PC-9 (cell line): ENCODE measurements around the gene ANO2. TPM values are rescaled to one million over a fixed set of nuclear protein-coding genes. Genes with fewer than 3 reads are reported as not detected.

Experiments used
- BruUV-seq: library from RNA; stranded (reverse); fragments of 400-500 nt; replicated peaks from 2 replicates; lab custom pipeline; 2021; lab: Mats Ljungman, UMichigan
- CTCF ChIA-PET: fragments of 300-600 bp; sonication (Branson Sonifier 250); formaldehyde crosslinking; loops from one replicate; lab custom pipeline; 2022; ENCODE audit warnings: antibody characterized with exemption; lab: Charles Lee
- POLR2A ChIA-PET: fragments of 300-600 bp; sonication (Branson Sonifier 250); formaldehyde crosslinking; loops from one replicate; lab custom pipeline; 2022; ENCODE audit warnings: antibody characterized with exemption; ENCODE audit not compliant: unreplicated experiment; lab: Charles Lee
- DNase-seq, 2 experiments: peaks; one replicate each; pipeline versions ENCODE4 v3.0.0 to v3.0.0-alpha.2; 2015 to 2022; ENCODE audit warnings: mixed read lengths in 1 of 2
- H2AFZ ChIP-seq: fragments of 200-600 bp; sonication (generic); 2 replicates; pipeline ENCODE4 v1.8.1; 2017; ENCODE audit warnings: antibody characterized with exemption
- H3F3A ChIP-seq: fragments of 200-600 bp; sonication (generic); 2 replicates; pipeline ENCODE4 v1.8.1; 2017; ENCODE audit warnings: antibody characterized with exemption, mild to moderate bottlenecking, low read depth; ENCODE audit not compliant: insufficient read depth
- H3K27ac ChIP-seq: fragments of 200-600 bp; sonication (generic); 2 replicates; pipeline ENCODE4 v1.6.1; 2016; ENCODE audit warnings: mixed run types
- H3K27me3 ChIP-seq: fragments of 200-600 bp; sonication (generic); 2 replicates; pipeline ENCODE4 v1.6.1; 2016; ENCODE audit warnings: low read depth, mixed run types; ENCODE audit not compliant: insufficient read depth
- H3K36me3 ChIP-seq: fragments of 200-600 bp; sonication (generic); 2 replicates; pipeline ENCODE4 v1.6.1; 2016; ENCODE audit warnings: low read depth, mixed run types
- H3K4me1 ChIP-seq: fragments of 200-600 bp; sonication (generic); replicated peaks from 2 replicates; pipeline ENCODE4 v1.6.1; 2016; ENCODE audit warnings: mixed run types; ENCODE audit not compliant: insufficient read depth
- H3K4me2 ChIP-seq: fragments of 200-600 bp; sonication (generic); 2 replicates; pipeline ENCODE4 v1.6.1; 2017; ENCODE audit warnings: mixed run types
- H3K4me3 ChIP-seq: fragments of 200-600 bp; sonication (generic); 2 replicates; pipeline ENCODE4 v1.6.1; 2016; ENCODE audit warnings: mixed run types
- H3K79me2 ChIP-seq: fragments of 200-600 bp; sonication (generic); 2 replicates; pipeline ENCODE4 v1.6.1; 2017; ENCODE audit warnings: low read depth, mixed run types
- H3K9me2 ChIP-seq: fragments of 200-600 bp; sonication (generic); 2 replicates; pipeline ENCODE4 v1.8.1; 2017; ENCODE audit warnings: mild to moderate bottlenecking; ENCODE audit not compliant: insufficient read depth
- H3K9me3 ChIP-seq: fragments of 200-600 bp; sonication (generic); 2 replicates; pipeline ENCODE4 v1.8.1; 2016; ENCODE audit warnings: low read depth; ENCODE audit not compliant: insufficient read depth
- H4K20me1 ChIP-seq: fragments of 200-600 bp; sonication (generic); 2 replicates; pipeline ENCODE4 v1.8.1; 2017; ENCODE audit not compliant: insufficient read depth
- CTCF ChIP-seq: fragments of 200-600 bp; sonication (generic); conservative IDR thresholded peaks from 2 replicates; pipeline ENCODE4 v1.6.1; 2017; ENCODE audit warnings: mixed run types, antibody characterized with exemption, mild to moderate bottlenecking, moderate library complexity
- EZH2 ChIP-seq: fragments of 200-600 bp; sonication (generic); IDR thresholded peaks from 2 replicates; pipeline ENCODE4 v1.8.0; 2017; ENCODE audit warnings: antibody characterized with exemption, low read depth
- intact Hi-C: fragments of 100-400 bp; cut with micrococcal nuclease; formaldehyde crosslinking; loops from one replicate; pipeline ENCODE4 v1.10.0; 2022; ENCODE audit not compliant: unreplicated experiment
- total RNA-seq: library from RNA; stranded (reverse); gene quantifications from 2 replicates; pipeline ENCODE4 v1.2.3, GENCODE V29; 2021

The ANO2 gene
- total RNA-seq, 1 experiment from 2014 or later: not detected

GRCh38 chr12:5871741-5872140 lies 73.3 kb downstream of the ANO2 start:
- no peak for TF ChIP-seq CTCF
- no peak for TF ChIP-seq EZH2
- H2AFZ ChIP-seq: no peak overlapping the region
- H3F3A ChIP-seq: no peaks in the 10 kb centered on the region
- no peaks in the 10 kb centered on the region for H3K9me3 ChIP-seq
- ChIA-PET POLR2A (no interaction called here), CTCF (no interaction called here)
- no peaks in the 10 kb centered on the region for H3K9me2 ChIP-seq
- H4K20me1 ChIP-seq: no peaks in the 10 kb centered on the region
- BruUV-seq: no TSS peak
- no peaks in the 10 kb centered on the region for H3K36me3 ChIP-seq
- H3K27me3 ChIP-seq: peaks cover 83% of the 10 kb centered on the region
- H3K79me2 ChIP-seq: no peaks in the 10 kb centered on the region
- DNase-seq: no peak
- H3K27ac ChIP-seq: no peak overlapping the region
- H3K4me1 ChIP-seq: no peaks in the 10 kb centered on the region
- intact Hi-C loops: no loop called here
- no peak overlapping the region for H3K4me3 ChIP-seq
- no peak overlapping the region for H3K4me2 ChIP-seq

GRCh38 chr12:5870183-5870582 lies 74.9 kb downstream of the ANO2 start:
- Histone ChIP-seq H3K9me3 (no peaks in the 10 kb centered on the region), H3K27me3 (peaks cover 67% of the 10 kb centered on the region), H3K4me1 (no peaks in the 10 kb centered on the region), H3K27ac (no peak overlapping the region), H3K9me2 (no peaks in the 10 kb centered on the region), H3K4me2 (no peak overlapping the region), H4K20me1 (no peaks in the 10 kb centered on the region), H2AFZ (no peak overlapping the region), H3K4me3 (no peak overlapping the region), H3F3A (no peaks in the 10 kb centered on the region), H3K79me2 (no peaks in the 10 kb centered on the region), H3K36me3 (no peaks in the 10 kb centered on the region)
- ChIA-PET CTCF (no interaction called here), POLR2A (no interaction called here)
- DNase-seq: no peak
- BruUV-seq: no TSS peak
- intact Hi-C loops: no loop called here
- TF ChIP-seq CTCF (no peak), EZH2 (no peak)

- CTCF ChIA-PET: interaction anchor here (0.8 kb wide), 1 partner anchor 344 kb away, joined by 3 read pairs; no protein-coding TSS in a partner anchor
- no peaks in the 10 kb centered on the region for H4K20me1 ChIP-seq
- no peak for TF ChIP-seq CTCF
- H3K27me3 ChIP-seq: peaks cover 53% of the 10 kb centered on the region
- H3K9me3 ChIP-seq: no peaks in the 10 kb centered on the region
- intact Hi-C loops: no loop called here
- H2AFZ ChIP-seq: no peak overlapping the region
- no peaks in the 10 kb centered on the region for H3K36me3 ChIP-seq
- H3K4me1 ChIP-seq: no peaks in the 10 kb centered on the region
- POLR2A ChIA-PET: no interaction called here
- H3K4me3 ChIP-seq: no peak overlapping the region
- no TSS peak for BruUV-seq
- DNase-seq: no peak
- no peaks in the 10 kb centered on the region for H3K79me2 ChIP-seq
- H3K27ac ChIP-seq: no peak overlapping the region
- H3F3A ChIP-seq: no peaks in the 10 kb centered on the region
- H3K9me2 ChIP-seq: no peaks in the 10 kb centered on the region
- H3K4me2 ChIP-seq: no peak overlapping the region
Measured at GRCh38 chr12:5868625-5869295, 76.3 kb downstream of the ANO2 start.
